NOMO-1 treated with DMSO at 0.1 percent for 48 hours (cell line): ENCODE measurements around the gene CHRDL2.
"Not testable (repeated sequence)": the region's sequence is repeated elsewhere in the genome, so short reads cannot be mapped to it uniquely, and the experiment has no call there.

ENCODE experiments used
- DNase-seq: peaks from one replicate; lab custom pipeline; 2025; ENCODE audit not compliant: unreplicated experiment; lab: John Stamatoyannopoulos, UW

CHRDL2 gene

DNA sequence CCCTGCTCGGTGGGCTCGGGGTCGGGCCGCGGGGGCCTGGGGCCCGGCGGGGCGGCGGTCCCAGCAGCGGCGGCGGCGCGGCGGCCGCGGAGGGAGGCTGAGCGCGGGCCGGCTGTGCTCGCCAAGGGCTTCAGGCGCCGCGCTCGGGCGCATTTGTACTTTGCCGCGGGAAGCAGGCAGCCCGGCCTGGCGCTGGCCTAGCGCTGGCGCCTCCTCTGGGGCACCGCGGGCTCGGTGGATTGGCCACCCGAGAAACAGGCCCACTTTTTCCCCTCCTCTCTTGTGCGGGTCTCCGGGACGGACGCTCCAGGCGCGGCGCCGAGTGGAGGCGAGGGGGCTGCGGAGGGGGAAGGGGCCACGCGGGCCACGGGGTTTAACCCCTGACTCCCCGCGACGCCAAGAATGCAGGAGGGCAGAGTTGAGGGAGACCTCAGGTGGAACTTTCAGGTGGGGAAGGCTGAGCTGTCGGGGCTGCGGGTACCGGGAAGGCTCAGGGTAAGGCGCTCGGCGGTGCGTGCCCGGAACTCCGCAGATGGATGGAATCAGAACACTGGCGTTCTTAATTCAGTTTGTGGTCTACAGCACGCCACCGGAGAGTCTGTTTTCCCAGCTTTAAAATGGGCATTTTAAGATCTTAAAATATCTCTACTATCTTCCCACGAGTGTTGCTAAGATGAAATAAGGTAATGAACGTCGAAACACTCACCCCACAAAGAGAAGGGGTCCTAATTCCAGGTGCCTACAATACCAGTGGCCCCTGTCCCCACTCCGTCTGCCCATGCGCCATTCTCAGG is at the start of gene CHRDL2:
TSS of gene CHRDL2 (minus strand) at position 126 of the 794 bp plus-strand sequence. CDS start 538 bp downstream, outside the sequence.
- DNase-seq, result no peak

DNA sequence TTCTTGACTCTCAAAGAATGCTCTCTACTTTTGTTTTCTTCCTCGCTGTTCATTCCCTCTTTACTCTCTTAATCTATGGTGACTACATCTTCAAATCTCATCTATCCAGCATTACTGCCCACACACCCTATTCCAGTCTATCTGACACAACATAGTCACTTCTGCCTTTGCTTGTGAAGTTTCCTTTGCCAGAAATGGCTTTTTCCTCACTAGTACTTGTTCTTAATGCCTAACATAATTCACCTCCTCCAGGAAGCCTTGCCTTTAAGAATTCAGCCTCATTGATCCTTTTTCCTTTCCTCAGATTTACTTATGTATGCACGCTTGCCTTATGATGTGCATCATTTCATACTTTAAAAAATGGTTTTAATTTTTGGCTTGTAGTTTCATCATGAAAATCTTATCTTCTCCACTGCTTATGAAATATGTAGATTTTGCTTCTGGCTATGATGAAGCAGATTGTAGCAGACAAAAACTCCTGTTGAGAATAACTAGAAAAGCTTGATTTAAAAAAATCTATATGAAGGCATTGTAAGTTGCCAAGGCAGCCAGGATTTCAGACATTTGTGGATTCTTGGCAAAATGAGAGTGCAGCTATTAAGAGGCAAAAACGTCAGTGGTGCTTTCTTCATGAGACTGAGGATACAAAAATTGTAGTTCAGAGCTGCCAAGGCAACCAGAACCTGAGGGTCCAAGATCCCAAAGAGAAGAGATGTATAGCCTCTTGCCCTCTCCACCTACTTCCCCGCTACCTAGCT is 49.2 kb upstream of the CHRDL2 start:
- DNase-seq, result no peak

GRCh38 chr11:74778581-74778980 is 47.4 kb upstream of the CHRDL2 start:
- DNase-seq, result no peak

DNA sequence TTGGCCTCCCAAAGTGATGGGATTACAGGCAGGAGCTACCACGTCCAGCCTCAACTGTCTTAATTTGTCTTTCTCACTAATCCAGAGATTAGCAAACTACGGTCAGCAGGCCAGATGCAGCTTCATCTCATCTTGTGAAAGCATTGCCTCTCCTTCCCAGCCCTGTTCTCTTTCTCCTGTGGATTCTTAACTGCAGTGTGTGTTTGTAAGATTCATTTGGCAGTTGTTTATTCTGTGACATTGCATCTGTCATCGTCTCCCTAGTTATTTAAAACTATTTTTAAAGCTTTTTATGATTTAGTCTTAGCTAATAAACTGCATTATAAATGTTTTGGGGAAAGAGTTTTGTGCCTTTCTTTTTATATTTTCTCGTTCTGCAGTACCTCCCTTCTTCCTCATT is 46.7 kb upstream of the CHRDL2 start:
- no peak for DNase-seq

GRCh38 chr11:74777038-74777437 is 45.8 kb upstream of the CHRDL2 start:
- DNase-seq, result no peak

DNA sequence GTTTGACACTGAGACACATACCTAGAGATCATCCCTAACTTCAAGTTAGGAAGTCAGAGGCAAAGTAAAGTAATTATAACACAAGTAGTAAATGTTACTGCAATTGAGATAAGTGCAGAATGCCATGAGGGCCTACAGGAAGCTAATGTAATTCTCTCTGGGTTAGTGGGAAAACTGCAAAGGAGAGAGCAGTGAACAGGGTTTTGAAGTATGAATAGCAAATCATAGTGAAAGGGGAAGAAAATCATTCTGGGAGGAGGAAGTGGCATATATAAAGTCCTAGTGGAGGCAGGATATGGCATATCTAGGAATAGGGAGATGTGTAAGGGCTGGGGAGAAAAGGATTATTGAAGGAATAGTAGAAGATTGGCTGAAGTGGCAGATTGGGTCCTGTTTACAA is 45.3 kb upstream of the CHRDL2 start:
- no peak for DNase-seq

GRCh38 chr11:74775762-74776161 is 44.5 kb upstream of the CHRDL2 start:
- no peak for DNase-seq

DNA sequence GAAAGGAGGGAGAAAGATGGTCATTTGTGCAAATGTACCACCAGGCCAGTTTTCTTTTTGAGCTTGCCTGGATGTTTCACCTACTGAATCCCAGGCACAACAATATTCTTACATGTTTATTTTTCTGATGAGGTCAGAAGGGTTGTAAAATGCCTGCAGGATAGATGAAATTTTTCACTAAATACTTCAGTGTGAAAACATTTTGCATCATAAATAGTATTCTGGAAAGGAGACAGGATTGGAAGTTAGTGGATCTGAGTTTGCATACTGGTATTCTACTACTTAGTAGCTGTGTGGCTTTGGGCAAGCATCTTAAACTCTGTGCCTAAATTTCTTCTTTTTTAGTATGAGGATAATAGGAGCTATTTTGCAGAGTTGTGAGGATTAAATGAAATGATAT is 42.2 kb upstream of the CHRDL2 start:
- no peak for DNase-seq

- DNase-seq, result no peak
Observed at GRCh38 chr11:74771139-74771538, 39.9 kb upstream of the CHRDL2 start.

DNA sequence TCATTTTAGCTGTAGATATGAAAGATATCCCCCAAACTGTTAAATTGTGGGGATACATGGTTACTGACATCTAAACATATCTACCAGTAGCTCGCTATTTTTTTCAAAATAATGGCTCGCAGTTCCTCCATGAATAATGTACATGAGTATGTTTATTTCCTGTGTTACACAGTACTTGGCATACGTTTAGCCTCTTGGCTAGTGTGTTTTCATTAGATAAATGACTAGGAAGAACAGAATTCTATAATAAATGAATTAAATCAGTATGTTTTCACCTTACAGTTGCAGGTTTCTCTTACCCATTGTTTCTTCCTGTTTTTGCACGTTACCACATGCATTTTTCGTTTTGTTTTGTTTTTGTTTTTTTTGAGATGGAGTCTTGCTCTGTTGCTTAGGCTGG is 39.2 kb upstream of the CHRDL2 start:
- no peak for DNase-seq

DNA sequence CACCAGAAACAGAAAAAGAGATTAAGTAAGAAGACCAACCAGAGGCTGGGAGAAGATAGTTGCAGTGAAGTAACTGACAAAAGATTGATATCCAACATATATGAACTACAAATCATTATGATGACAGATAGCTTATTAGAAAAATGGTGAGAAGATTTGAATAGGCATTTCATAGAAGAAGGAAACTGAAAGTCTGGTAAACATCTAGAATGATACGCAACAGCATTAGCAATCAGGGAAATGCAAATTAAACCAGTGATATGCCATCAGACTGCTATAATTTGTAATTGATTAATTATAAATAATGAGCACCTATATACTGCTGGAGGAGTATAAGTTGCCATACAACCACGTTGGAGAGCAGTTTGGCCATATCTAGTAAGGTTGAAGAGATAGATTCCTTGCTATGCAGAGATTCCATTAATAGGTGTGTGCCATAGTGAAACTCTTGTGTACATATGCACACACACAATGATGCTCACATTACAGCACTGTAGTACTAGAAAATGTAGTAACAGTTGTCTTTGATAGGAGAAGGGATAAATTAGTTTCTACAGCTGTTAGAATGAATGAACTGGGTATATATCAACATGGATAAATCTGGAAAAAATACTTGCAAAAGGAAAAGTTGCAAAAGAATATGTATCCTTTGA is 38.0 kb upstream of the CHRDL2 start:
- no peak for DNase-seq

GRCh38 chr11:74768172-74768651 is 37.0 kb upstream of the CHRDL2 start:
- DNase-seq, result not testable (repeated sequence)

- DNase-seq, result no peak
Observed at GRCh38 chr11:74766905-74767304, 35.7 kb upstream of the CHRDL2 start.

- no peak for DNase-seq
Observed at GRCh38 chr11:74756571-74756970, 25.3 kb upstream of the CHRDL2 start.

DNA sequence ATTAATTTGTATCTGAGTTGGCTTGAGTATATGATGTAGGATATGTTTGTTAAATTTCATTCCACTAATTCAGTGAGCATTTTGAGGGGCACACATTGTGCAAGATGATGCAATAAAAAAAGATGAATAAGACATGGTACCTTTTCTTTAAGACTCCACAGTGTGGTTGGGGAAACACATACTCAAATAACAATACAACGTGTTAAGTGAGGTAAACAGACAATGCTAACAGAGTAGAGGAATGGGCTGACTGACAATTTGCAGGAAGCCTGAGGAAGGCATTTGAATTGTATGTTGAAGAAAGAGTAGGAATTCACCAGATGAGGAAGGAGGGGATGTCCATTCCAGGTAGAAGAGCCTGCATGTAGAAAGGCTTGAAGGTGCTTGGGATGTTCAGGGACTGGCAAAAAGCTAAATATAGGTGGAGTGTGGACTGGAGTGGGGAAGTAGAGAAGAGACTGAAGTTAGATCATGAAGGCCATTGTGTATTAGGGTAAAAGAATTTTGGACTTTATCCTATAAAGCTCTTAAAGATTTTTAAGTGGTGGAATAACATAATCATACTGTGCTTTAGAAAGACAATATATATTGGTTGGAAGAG is 24.3 kb upstream of the CHRDL2 start:
- no peak for DNase-seq

GRCh38 chr11:74754507-74755252 is 23.5 kb upstream of the CHRDL2 start:
- no peak for DNase-seq

DNA sequence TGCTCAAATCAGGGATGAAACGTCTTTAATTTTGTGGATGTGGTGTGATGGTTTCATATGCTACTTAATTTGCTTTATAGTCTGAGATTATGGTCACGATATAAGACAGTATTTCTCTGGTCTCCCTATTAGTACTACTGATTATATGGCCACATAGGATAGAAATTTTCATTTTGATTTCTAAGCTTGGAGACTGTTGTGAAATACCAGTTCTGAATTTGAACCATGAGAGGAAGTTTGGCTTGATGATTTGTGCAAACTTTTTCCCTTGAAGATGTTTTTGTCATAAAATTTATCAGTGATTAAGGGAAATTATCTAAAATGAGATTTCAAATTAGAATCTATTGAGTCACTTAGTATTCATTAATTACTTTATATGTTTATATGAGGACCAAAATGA is 20.1 kb upstream of the CHRDL2 start:
- DNase-seq, result no peak

DNA sequence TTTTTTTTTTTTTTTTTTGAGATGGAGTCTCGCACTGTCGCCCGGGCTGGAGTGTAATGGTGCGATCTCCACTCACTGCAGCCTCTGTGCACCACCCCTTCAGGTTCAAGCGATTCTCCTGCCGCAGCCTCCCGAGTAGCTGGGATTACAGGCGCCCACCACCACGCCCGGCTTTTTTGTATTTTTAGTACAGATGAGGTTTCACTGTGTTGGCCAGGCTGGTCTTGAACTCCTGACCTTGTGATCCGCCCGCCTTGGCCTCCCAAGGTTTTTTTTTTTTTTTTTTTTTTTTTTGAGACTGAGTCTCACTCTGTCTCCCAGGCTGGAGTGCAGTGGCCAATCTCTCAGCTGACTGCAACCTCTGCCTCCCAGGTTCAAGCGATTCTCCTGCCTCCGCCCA is 19.4 kb upstream of the CHRDL2 start:
- DNase-seq, result not testable (repeated sequence)

- DNase-seq, result no peak
Observed at GRCh38 chr11:74749965-74750296, 18.7 kb upstream of the CHRDL2 start.

GRCh38 chr11:74749127-74749964 is 18.1 kb upstream of the CHRDL2 start:
- DNase-seq, result peak; percentile 64
